ENCODE results near the gene CYP2S1.
"Not testable (repeated sequence)": the region's sequence is repeated elsewhere in the genome, so short reads cannot be mapped to it uniquely, and the experiment has no call there.

CYP2S1 gene

GRCh38 chr19:41223431-41224234, 30.6 kb downstream of the CYP2S1 start:
- TF ChIP-seq CTCF (conservative IDR thresholded peaks at IDR 0.05), result no peak
- no peak overlapping the region for H3K27ac ChIP-seq

GRCh38 chr19:41224632-41225031, 31.6 kb downstream of the CYP2S1 start:
- TF ChIP-seq CTCF (conservative IDR thresholded peaks at IDR 0.05), result no peak
- no peak overlapping the region for H3K27ac ChIP-seq

- TF ChIP-seq CTCF (conservative IDR thresholded peaks at IDR 0.05), result no peak
- no peak overlapping the region for H3K27ac ChIP-seq
These were observed 32.4 kb downstream of the CYP2S1 start for GRCh38 chr19:41225238-41226052.

GRCh38 chr19:41226053-41226873, 33.2 kb downstream of the CYP2S1 start:
- no peak overlapping the region; the same call in 1 of the 2 replicates for H3K27ac ChIP-seq
- no peak for TF ChIP-seq CTCF (conservative IDR thresholded peaks at IDR 0.05)

- TF ChIP-seq CTCF (conservative IDR thresholded peaks at IDR 0.05), result no peak
These were observed 33.9 kb downstream of the CYP2S1 start for GRCh38 chr19:41226874-41227390.

GRCh38 chr19:41228486-41228885, 35.5 kb downstream of the CYP2S1 start:
- H3K27ac ChIP-seq, result no peak overlapping the region

More at GRCh38 chr19:41226874-41227390, 33.9 kb downstream of the CYP2S1 start:
- H3K27ac ChIP-seq, result no peak overlapping the region

GRCh38 chr19:41229338-41229737, 36.3 kb downstream of the CYP2S1 start:
- not testable (repeated sequence) for H3K27ac ChIP-seq

More at GRCh38 chr19:41228486-41228885, 35.5 kb downstream of the CYP2S1 start:
- no peak for TF ChIP-seq CTCF (conservative IDR thresholded peaks at IDR 0.05)

Measured in VCaP (cell line).